GM12892 (cell line): Measurements from ENCODE around the gene POP5.

Experiments
- POLR2A ChIP-seq: IDR thresholded peaks from 2 replicates; pipeline ENCODE4 v1.6.1; 2011; ENCODE audit warnings: low read depth, low read length, control low read depth
- POLR2AphosphoS5 ChIP-seq: IDR thresholded peaks from 2 replicates; pipeline ENCODE4 v1.6.1; 2011; ENCODE audit warnings: low read depth, low read length, control low read depth
- TAF1 ChIP-seq: IDR thresholded peaks from 2 replicates; pipeline ENCODE4 v1.6.1; 2011; ENCODE audit warnings: low read depth, mild to moderate bottlenecking, control low read depth, low read length, borderline replicate concordance

- TF ChIP-seq POLR2A: no peak
- TF ChIP-seq TAF1: no peak
- no peak for TF ChIP-seq POLR2AphosphoS5
These were observed 44.6 kb upstream of the POP5 start for GRCh38 chr12:120625557-120626419.
